GM21619 (cell line): ENCODE results near the gene PLCD4.

Experiments
- ATAC-seq: cut with Tn5 transposase; IDR thresholded peaks from one replicate; pipeline ENCODE4 v1.9.1; 2021; ENCODE audit not compliant: unreplicated experiment

The PLCD4 gene

DNA sequence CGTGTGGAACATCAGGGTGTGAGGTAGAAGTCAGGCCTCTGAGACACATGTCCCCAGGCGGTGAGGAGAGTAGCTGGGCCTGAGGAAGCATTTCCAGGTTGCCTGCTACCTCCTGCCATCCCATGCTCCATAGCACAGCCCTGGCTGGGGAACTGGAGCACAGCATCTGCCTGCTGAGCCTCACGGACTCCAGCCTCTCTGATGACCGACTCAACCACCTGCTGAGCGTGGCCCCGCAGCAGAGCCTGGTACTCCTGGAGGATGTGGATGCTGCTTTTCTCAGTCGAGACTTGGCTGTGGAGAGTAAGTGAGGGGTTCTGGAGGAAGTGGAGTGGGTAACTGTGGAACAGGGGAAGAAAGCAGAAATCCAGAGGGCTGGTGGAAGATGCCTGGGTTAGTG lies 54.7 kb downstream of the PLCD4 start:
- no peak for ATAC-seq

DNA sequence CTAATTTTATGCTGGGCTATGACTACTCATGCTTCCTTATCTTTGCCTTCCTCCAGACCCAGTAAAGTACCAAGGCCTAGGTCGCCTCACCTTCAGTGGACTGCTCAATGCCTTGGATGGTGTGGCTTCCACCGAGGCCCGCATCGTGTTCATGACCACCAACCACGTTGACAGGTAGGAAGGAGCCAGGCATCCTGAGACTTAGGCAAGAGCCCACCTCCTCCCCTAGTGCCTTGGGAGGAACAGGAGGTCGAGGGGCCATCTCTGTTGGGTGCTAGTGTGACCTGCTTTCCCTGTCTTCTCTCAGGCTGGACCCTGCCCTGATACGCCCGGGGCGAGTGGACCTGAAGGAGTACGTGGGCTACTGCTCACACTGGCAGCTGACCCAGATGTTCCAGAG lies 55.1 kb downstream of the PLCD4 start:
- ATAC-seq: no peak

DNA sequence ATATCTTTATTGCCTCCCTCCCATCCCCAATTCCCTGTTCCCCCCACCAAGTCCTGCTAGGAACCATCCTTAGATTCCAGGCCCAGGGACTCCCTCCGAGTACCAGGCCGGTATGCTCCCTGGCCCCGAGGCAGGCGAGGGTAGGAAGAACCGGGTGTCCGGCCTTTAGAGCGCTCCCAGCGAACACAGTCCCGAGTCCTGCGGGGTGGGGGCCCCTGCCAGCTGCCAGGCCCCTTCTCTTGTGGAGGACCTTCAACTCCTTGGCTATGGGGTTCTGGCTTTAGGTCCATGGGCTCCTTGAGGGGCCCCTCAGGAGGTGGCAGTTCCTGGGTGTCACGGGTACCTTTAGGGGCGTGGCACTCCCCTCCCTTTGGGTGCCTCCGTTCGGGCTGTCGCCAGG lies 56.2 kb downstream of the PLCD4 start:
- ATAC-seq: no peak

DNA sequence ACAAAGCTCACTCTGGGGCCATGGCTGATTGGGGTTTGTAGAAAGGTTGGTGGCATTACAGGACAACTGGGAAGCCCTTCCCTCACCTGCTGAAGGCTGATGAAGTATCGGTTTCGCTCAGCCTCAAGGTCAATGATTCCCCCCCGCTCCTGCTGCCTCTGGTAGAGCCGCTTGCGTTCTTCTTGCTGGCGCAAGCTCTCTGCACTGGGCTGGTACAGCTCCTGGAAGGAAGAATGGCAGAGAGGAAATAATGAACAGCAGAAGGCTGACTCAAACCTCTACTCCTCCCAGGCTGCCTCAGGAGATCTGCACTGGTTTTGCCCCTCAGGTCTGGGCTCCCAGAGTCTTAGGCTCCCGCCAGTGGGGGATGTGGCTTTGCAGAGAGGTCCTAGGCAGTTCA lies 57.0 kb downstream of the PLCD4 start:
- ATAC-seq: no peak

DNA sequence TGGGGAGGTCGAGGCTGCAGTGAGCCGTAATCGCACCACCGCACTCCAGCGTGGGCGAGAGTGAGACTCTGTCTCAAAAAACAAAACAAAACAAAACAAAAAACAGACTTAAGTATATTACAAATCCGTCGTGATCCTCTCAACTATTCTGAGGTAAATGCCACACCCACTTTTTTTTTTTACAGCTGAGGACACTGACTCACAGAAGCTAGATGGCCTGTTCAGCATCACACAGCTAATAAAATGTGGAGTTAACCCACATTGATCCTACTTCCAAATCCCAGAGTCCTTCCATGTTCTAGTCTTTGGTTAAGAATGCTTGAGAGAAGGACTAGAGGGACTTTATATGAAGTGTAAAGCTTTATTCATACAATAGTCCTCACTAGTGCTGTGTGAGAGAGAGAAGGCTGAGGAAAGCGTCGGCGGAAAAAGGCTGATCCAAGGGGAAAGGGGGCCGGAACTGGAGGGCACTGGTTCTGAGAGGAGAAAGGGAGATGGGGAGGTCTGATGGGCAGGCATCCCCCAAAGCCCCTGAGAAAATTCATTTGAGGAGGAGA lies 63.5 kb downstream of the PLCD4 start:
- no peak for ATAC-seq

DNA sequence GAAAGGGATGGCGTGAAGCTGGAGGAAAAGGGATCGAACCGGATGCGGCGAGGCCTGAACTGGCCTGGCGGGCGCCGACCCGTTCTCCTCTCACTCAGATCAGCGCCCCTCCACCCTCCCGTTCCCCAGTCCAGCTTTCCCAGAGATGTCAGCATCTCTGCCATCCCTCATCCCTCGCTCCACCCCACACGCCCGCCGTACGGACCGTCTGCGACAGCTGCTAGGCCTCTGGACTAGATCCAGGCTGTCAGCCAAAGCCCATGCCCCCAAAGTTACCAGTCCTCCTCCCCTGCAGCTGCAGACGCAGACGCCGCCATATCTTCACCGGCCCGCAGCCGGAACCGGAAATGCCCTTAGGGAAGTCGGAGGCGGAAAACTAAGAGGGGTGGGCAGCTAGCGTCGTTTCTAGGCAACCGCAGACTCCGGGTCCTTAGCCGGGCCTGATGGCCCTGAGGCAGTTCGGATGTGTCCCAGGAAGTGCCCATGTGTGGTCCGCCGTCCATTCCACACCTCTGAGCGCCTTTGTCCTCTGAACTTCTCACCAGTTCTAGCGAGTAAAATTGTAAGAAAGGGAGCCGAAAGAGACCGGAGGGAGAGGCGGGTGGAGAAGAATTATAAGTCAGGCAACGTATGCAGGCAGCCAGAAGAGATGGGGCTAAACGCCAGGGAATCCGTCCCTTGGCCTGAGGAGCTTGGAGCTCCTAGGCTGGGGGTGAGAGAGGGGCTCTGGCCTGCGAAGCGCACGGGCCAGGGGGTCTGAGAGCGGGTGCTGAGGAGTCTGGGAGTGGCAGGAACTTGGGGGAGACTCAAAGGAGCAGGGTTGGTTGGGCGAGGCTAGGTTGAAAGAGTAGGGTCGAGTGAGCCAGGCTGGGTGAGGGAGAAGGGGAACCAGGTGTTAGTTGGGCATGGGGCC lies 64.2 kb downstream of the PLCD4 start, which contains the start of the genes RNF25 and STK36:
Gene RNF25 (minus strand): TSS at position 349 of the 913 bp plus-strand sequence. CDS start 32 bp downstream, at position 317.
Gene STK36 (plus strand): TSS at position 433 of the 913 bp plus-strand sequence. CDS start 744 bp downstream, outside the sequence.
- ATAC-seq: peak; percentile 97

DNA sequence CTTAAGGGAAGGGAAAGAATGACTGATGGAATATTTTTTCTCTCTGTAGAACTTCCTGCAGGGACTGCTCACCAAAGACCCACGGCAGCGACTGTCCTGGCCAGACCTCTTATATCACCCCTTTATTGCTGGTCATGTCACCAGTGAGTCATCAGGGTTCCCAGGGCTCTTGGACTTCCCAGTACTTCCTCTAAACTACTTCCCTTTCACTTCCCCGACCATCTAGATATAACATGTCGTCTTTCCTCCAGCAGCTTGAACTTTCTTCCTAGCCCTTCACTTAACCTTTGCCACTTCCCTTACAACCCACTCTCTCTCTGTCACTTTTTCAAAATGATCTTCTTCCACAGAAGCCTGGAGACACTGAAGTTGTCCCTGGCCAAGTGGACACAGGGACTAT lies 71.4 kb downstream of the PLCD4 start:
- ATAC-seq: no peak

DNA sequence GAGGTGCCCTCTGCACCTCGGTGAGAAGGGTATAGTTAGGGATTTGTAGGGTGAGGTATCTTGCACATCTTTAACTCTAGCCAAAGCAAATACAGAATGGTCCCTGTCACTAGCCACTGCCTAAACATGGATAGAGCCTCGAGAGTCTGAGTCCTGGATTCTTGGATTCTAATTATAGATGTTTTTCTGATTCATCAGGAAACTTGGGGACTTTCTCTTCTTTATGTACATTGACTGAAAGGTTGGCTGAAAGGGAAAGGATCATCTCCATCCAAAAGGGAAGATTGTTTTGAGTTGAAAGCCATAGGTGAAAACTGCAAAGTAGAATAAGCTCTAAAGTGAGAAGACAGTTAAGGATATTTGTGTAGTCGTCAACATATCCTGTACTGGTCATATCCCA lies 72.4 kb downstream of the PLCD4 start:
- no peak for ATAC-seq
